NCI-H2171 (cell line): ENCODE results near the gene GPR162.

ENCODE experiments used
- DNase-seq: peaks from one replicate; lab custom pipeline; 2025; lab: John Stamatoyannopoulos, UW

Gene GPR162

GRCh38 chr12:6834873-6835272, 13.3 kb downstream of the GPR162 start:
- no peak for DNase-seq

GRCh38 chr12:6836851-6837250, 15.2 kb downstream of the GPR162 start:
- no peak for DNase-seq

- no peak for DNase-seq
Observed at GRCh38 chr12:6837370-6838060, 15.9 kb downstream of the GPR162 start.

GRCh38 chr12:6838854-6839253, 17.2 kb downstream of the GPR162 start:
- DNase-seq: no peak

- peak; percentile 100 for DNase-seq
Observed at GRCh38 chr12:6839482-6840201, 18.0 kb downstream of the GPR162 start.

- no peak for DNase-seq
Observed at GRCh38 chr12:6840330-6840729, 18.7 kb downstream of the GPR162 start.

- DNase-seq: no peak
Observed at GRCh38 chr12:6840761-6841515, 19.3 kb downstream of the GPR162 start, which contains the start of gene GNB3. GNB3 (plus strand) TSS chr12:6840925; CDS start chr12:6841288, 363 bp downstream.

GRCh38 chr12:6842075-6842474, 20.5 kb downstream of the GPR162 start:
- DNase-seq: no peak

GRCh38 chr12:6843118-6843902, 21.7 kb downstream of the GPR162 start:
- no peak for DNase-seq

GRCh38 chr12:6845395-6845794, 23.8 kb downstream of the GPR162 start:
- DNase-seq: no peak

GRCh38 chr12:6846316-6846869, 24.8 kb downstream of the GPR162 start:
- DNase-seq: no peak

- DNase-seq: no peak
Observed at GRCh38 chr12:6847676-6848075, 26.1 kb downstream of the GPR162 start.

GRCh38 chr12:6849427-6849826, 27.8 kb downstream of the GPR162 start:
- DNase-seq: no peak

- DNase-seq: no peak
Observed at GRCh38 chr12:6849976-6850560, 28.4 kb downstream of the GPR162 start.

GRCh38 chr12:6850796-6851152, 29.2 kb downstream of the GPR162 start:
- no peak for DNase-seq

- DNase-seq: peak; percentile 100
Observed at GRCh38 chr12:6851153-6851920, 29.7 kb downstream of the GPR162 start, which contains the start of gene CDCA3. CDCA3 (minus strand) TSS chr12:6851286; CDS start chr12:6850952, 334 bp downstream.

GRCh38 chr12:6851921-6852650, 30.5 kb downstream of the GPR162 start, which contains the start of gene USP5:
USP5 (plus strand) TSS chr12:6852150; CDS start chr12:6852180, 30 bp downstream.
- peak; percentile 100 for DNase-seq

- peak; percentile 100 for DNase-seq
Observed at GRCh38 chr12:6852651-6853354, 31.2 kb downstream of the GPR162 start.

- no peak for DNase-seq
Observed at GRCh38 chr12:6853626-6854025, 32.0 kb downstream of the GPR162 start.
